HL-60 (cell line): ENCODE measurements around the gene CSNK2B.

Experiments used
- DNase-seq, 2 experiments: peaks; one replicate each; pipeline ENCODE4 v3.0.0-alpha.2; 2010 to 2020; ENCODE audit warnings: low read depth in 1 of 2, low spot score in 1 of 2
- H3K27ac ChIP-seq: fragments of 250-450 bp; sonication (Bioruptor Pico); replicated peaks from 2 replicates; pipeline ENCODE4 v1.5.1; 2020; ENCODE audit warnings: mild to moderate bottlenecking, moderate library complexity
- H3K27me3 ChIP-seq: fragments of 250-450 bp; sonication (Bioruptor Pico); 2 replicates; pipeline ENCODE4 v1.5.1; 2021; ENCODE audit warnings: mild to moderate bottlenecking, moderate library complexity; ENCODE audit not compliant: insufficient read depth, poor library complexity, severe bottlenecking
- H3K4me3 ChIP-seq: replicated peaks from 2 replicates; pipeline ENCODE4 v1.5.1; 2011; ENCODE audit warnings: mild to moderate bottlenecking, control low read depth, low read length; ENCODE audit not compliant: insufficient read depth
- CTCF ChIP-seq: IDR thresholded peaks from one replicate; pipeline ENCODE4 v1.5.1; 2011; ENCODE audit warnings: low read length, control low read depth, inconsistent platforms; ENCODE audit not compliant: insufficient read depth
- GABPA ChIP-seq: IDR thresholded peaks from 2 replicates; pipeline ENCODE4 v1.6.1; 2012; ENCODE audit warnings: low read depth
- POLR2AphosphoS5 ChIP-seq: IDR thresholded peaks from 2 replicates; pipeline ENCODE4 v1.6.1; 2012; ENCODE audit warnings: low read depth
- REST ChIP-seq: IDR thresholded peaks from 2 replicates; pipeline ENCODE4 v1.6.1; 2012; ENCODE audit warnings: low read depth; ENCODE audit not compliant: insufficient replicate concordance
- SPI1 ChIP-seq: IDR thresholded peaks from 2 replicates; pipeline ENCODE4 v1.6.1; 2012; ENCODE audit warnings: low read depth, mild to moderate bottlenecking, borderline replicate concordance

The CSNK2B gene

GRCh38 chr6:31669676-31670075 lies 3.8 kb downstream of the CSNK2B start, which contains the start of gene LY6G5B:
Gene LY6G5B (plus strand): TSS chr6:31669976. CDS start chr6:31670951, 975 bp downstream.
- Histone ChIP-seq H3K27ac (no peak within 1 kb of the TSS), H3K4me3 (no peak within 1 kb of the TSS), H3K27me3 (no peaks in the 10 kb centered on the region)
- TF ChIP-seq GABPA, result no peak
- no peak for TF ChIP-seq CTCF
- TF ChIP-seq REST, result no peak
- no peak for TF ChIP-seq SPI1
- TF ChIP-seq POLR2AphosphoS5, result no peak
- no peak for DNase-seq

GRCh38 chr6:31676322-31676903 lies 10.5 kb downstream of the CSNK2B start:
- TF ChIP-seq CTCF (no peak), REST (no peak), SPI1 (peak; percentile 45; the same call in 1 of the 2 replicates)
- DNase-seq, result no peak
- no peak overlapping the region for H3K27ac ChIP-seq
- no peaks in the 10 kb centered on the region for H3K27me3 ChIP-seq
- H3K4me3 ChIP-seq, result no peak overlapping the region

GRCh38 chr6:31676904-31677303 lies 11.0 kb downstream of the CSNK2B start:
- DNase-seq, result no peak
- H3K27ac ChIP-seq, result no peak overlapping the region

More at GRCh38 chr6:31676904-31677303, 11.0 kb downstream of the CSNK2B start:
- TF ChIP-seq CTCF, result no peak
- no peak for TF ChIP-seq SPI1
- TF ChIP-seq REST, result no peak
- no peak for TF ChIP-seq GABPA
- TF ChIP-seq POLR2AphosphoS5, result no peak
- no peak overlapping the region for H3K4me3 ChIP-seq
- no peaks in the 10 kb centered on the region for H3K27me3 ChIP-seq
